Measurements from ENCODE around the gene STX5. TPM values are rescaled to one million over a fixed set of nuclear protein-coding genes. Genes with fewer than 3 reads are reported as not detected.

STX5 gene
- total RNA-seq, 3 donors from 2014 or later, result 38.7 to 44.3 (median 41.7) TPM

DNA sequence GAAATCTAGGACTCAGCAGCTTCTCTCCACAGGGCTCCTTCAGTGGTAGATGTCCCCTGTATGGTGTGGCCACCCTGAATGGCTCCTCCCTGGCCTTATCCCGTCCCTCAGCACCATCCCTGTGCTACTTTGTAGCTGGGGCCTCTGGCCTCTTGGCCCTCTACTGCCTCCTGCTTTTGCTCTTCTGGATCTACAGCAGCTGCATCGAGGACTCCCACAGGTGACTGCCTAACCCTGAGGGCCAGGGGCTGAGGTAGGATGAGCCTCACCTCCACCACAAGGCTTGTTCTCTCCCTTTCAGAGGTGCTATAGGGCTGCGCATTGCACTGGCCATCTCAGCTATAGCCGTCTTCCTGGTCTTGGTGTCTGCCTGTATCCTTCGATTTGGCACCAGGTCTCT lies 42.9 kb downstream of the STX5 start:
- no peak for TF ChIP-seq CTCF (IDR thresholded peaks at IDR 0.05)
- intact Hi-C loops (cut with DNase I, micrococcal nuclease), result no loop called here
- H3K4me3 ChIP-seq, result no peak overlapping the region
- peaks cover 3% of the 10 kb centered on the region for H3K36me3 ChIP-seq (ENCODE audit: low read depth)
- H3K9me3 ChIP-seq, result no peaks in the 10 kb centered on the region
- ATAC-seq (no peak), DNase-seq (peak in 1 of 3 donors; percentile 28)
- peaks cover 38% of the 10 kb centered on the region for H3K4me1 ChIP-seq (ENCODE audit: low read depth)

DNA sequence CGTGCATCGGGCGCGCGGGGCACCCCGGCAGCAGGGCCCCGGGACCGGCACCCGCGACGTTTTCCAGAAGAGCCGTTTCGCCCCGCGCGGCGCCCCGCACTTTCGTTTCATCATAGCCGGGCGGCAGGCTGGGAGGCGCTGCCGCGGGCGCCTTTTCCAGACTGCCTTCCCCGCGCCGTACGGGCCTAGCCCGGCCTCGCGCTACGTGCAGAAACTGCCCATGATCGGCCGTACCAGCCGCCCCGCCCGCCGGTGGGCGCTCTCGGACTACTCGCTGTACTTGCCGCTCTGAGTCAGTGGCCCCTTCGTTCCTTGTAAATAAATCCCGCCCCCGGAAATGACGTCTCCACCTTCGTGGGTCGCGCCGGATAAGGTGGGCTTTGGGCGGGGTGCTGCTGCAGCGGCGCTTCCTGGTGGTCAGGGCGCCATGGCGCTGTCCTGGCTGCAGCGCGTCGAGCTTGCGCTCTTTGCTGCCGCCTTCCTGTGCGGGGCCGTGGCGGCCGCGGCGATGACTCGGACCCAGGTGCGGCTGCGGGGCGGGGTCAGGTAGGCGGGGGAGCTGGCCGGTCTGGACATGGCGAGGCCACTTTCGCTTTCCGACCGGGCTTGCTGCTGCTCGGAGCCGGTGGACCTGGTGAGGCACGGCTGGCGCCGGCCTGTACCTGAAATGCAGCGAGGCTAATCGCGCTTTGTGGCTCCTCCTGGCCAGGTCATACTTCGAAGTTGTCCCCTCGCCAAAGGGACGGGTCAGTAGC lies 44.7 kb downstream of the STX5 start, which contains the start of gene TMEM179B:
TSS of gene TMEM179B (plus strand) at position 398 of the 755 bp plus-strand sequence. CDS start at position 428, 30 bp downstream.
- intact Hi-C loops (cut with DNase I, micrococcal nuclease), result loop anchor here in 1 of 2 donors (2.0 kb wide), 1 partner anchor 76 kb away; no protein-coding TSS in a partner anchor
- H3K4me3 ChIP-seq, result peak within 1 kb of the TSS; percentile 98
- H3K9me3 ChIP-seq, result no peaks in the 10 kb centered on the region
- peaks cover 35% of the 10 kb centered on the region for H3K4me1 ChIP-seq (ENCODE audit: low read depth)
- peak; percentile 44 for TF ChIP-seq CTCF (IDR thresholded peaks at IDR 0.05)
- no peaks in the 10 kb centered on the region for H3K36me3 ChIP-seq (ENCODE audit: low read depth)
- peak; percentile 96 to 100 (median 98) for DNase-seq
- ATAC-seq, result peak; percentile 87

DNA sequence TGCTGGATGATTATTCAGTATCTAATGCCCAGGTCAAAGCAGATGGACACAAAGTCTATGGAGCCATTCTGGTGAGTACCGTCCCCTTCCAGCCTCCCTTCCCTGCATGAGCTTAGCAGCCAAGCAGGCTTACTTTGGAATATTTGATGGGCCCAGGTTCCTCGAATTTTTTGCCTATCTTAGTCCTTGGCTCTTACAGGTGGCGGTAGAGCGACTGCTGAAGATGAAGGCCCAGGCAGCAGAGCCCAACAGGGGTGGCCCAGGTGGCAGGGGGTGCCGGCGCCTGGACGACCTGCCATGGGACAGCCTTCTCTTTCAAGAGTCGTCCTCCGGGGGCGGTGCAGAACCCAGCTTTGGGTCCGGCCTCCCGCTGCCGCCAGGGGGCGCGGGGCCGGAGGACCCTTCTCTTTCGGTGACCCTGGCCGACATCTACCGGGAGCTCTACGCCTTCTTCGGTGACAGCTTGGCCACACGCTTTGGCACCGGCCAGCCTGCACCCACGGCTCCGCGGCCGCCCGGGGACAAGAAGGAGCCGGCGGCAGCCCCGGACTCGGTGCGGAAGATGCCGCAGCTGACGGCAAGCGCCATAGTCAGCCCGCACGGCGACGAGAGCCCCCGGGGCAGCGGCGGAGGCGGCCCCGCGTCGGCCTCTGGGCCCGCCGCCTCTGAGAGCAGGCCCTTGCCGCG lies 45.4 kb downstream of the STX5 start:
- DNase-seq, result peak; percentile 92 to 93 (median 93)
- H3K4me3 ChIP-seq, result peak overlapping the region; percentile 98
- intact Hi-C loops (cut with DNase I, micrococcal nuclease), result loop anchor here in 1 of 2 donors (2.0 kb wide), 1 partner anchor 76 kb away; no protein-coding TSS in a partner anchor
- peaks cover 32% of the 10 kb centered on the region for H3K4me1 ChIP-seq (ENCODE audit: low read depth)
- peak; percentile 95 for TF ChIP-seq CTCF (IDR thresholded peaks at IDR 0.05)
- H3K36me3 ChIP-seq (ENCODE audit: low read depth), result no peaks in the 10 kb centered on the region
- peak; percentile 84 for ATAC-seq
- no peaks in the 10 kb centered on the region for H3K9me3 ChIP-seq

DNA sequence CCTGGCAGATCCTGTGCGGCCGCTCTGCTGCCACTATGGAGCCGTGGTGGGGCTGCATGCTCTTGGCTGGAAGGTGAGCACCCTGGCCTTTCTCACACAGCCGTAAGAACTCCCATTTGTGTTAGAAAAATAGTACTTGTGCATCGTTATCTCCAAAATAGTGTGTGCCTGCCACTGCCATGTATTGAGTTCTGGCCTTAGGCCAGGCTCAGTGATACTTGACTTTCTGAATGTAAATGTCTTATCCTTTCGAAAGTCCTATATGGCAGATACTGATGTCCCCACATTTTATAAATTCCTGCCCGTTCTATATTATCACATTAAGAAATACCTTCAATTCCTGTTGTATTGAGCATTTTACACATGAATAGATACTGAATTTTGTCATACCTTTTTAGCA lies 49.1 kb downstream of the STX5 start:
- TF ChIP-seq CTCF (IDR thresholded peaks at IDR 0.05), result no peak
- Histone ChIP-seq H3K4me3 (no peak overlapping the region), H3K36me3 (ENCODE audit: low read depth) (no peaks in the 10 kb centered on the region), H3K4me1 (ENCODE audit: low read depth) (peaks cover 9% of the 10 kb centered on the region), H3K9me3 (no peaks in the 10 kb centered on the region)
- intact Hi-C loops (cut with DNase I, micrococcal nuclease), result no loop called here
- ATAC-seq, result no peak
- no peak for DNase-seq

- intact Hi-C loops (cut with DNase I, micrococcal nuclease), result no loop called here
- ATAC-seq (no peak), DNase-seq (peak in 1 of 3 donors; percentile 22)
- H3K4me3 ChIP-seq, result no peak overlapping the region
- no peaks in the 10 kb centered on the region for H3K9me3 ChIP-seq
- H3K4me1 ChIP-seq (ENCODE audit: low read depth), result no peaks in the 10 kb centered on the region
- H3K36me3 ChIP-seq (ENCODE audit: low read depth), result no peaks in the 10 kb centered on the region
- no peak for TF ChIP-seq CTCF (IDR thresholded peaks at IDR 0.05)
These were observed 53.4 kb downstream of the STX5 start for GRCh38 chr11:62778441-62778840.
